GM12878 (cell line): ENCODE measurements around the gene FTO. TPM values are rescaled to one million over a fixed set of nuclear protein-coding genes. Genes with fewer than 3 reads are reported as not detected.

ENCODE experiments used
- ATAC-seq: fragments of 200-7000 bp; cut with Tn5 transposase; 3 replicates; pipeline ENCODE4 v1.9.1; 2020; ENCODE audit warnings: mild to moderate bottlenecking, moderate library complexity
- BruUV-seq: library from RNA; stranded (reverse); fragments of 400-500 nt; replicated peaks from 2 replicates; lab custom pipeline; 2021; lab: Mats Ljungman, UMichigan
- CTCF ChIA-PET: fragments of 300-600 bp; sonication (Branson Sonifier 250); formaldehyde crosslinking; extraction: SDS; loops from one replicate; lab custom pipeline; 2021; ENCODE audit warnings: inconsistent platforms; lab: Yijun Ruan, JAX
- POLR2A ChIA-PET: fragments of 350-600 bp; formaldehyde crosslinking; extraction: SDS; loops from one replicate; lab custom pipeline; 2021; ENCODE audit warnings: inconsistent platforms; lab: Charles Lee
- RAD21 ChIA-PET: fragments of 300-600 bp; sonication (Branson Sonifier 250); formaldehyde crosslinking; loops from one replicate; lab custom pipeline; 2023; ENCODE audit warnings: antibody characterized with exemption; ENCODE audit not compliant: unreplicated experiment; lab: Charles Lee
- SMC1A ChIA-PET: fragments of 300-600 bp; sonication (Branson Sonifier 250); formaldehyde crosslinking; loops from one replicate; lab custom pipeline; 2023; ENCODE audit not compliant: unreplicated experiment, uncharacterized antibody; lab: Charles Lee
- DNase-seq: peaks from one replicate; pipeline ENCODE4 v3.0.0-alpha.2; 2011; ENCODE audit warnings: low read depth, low spot score
- FAIRE-seq: peaks from 3 replicates; lab custom pipeline; 2011; peaks lifted over from hg19 to GRCh38; lab: Jason Lieb, UNC
- H2AFZ ChIP-seq: 2 replicates; pipeline ENCODE4 v1.6.0; 2011; ENCODE audit warnings: low read depth, low read length, control low read depth; ENCODE audit not compliant: control insufficient read depth
- H3K27ac ChIP-seq: 2 replicates; pipeline ENCODE4 v1.5.1; 2011; ENCODE audit warnings: control low read depth; ENCODE audit not compliant: control insufficient read depth, insufficient read depth
- H3K27me3 ChIP-seq, 2 experiments: replicated peaks in 1 of 2; 2 replicates each; pipeline versions ENCODE4 v1.6.0 to v1.6.1; 2011; ENCODE audit warnings: low read length in 1 of 2; ENCODE audit not compliant: control insufficient read depth in 2 of 2, insufficient read depth in 2 of 2
- H3K36me3 ChIP-seq, 2 experiments: 2 replicates each; pipeline ENCODE4 v1.5.1; 2011; ENCODE audit warnings: low read length in 1 of 2; ENCODE audit not compliant: control insufficient read depth in 2 of 2, insufficient read depth in 2 of 2
- H3K4me1 ChIP-seq: 2 replicates; pipeline ENCODE4 v1.6.1; 2011; ENCODE audit warnings: mild to moderate bottlenecking, low read length, moderate library complexity, mixed read lengths; ENCODE audit not compliant: control insufficient read depth, insufficient read depth
- H3K4me2 ChIP-seq: 2 replicates; pipeline ENCODE4 v1.6.0; 2011; ENCODE audit warnings: control low read depth; ENCODE audit not compliant: control insufficient read depth, insufficient read depth
- H3K4me3 ChIP-seq: fragments of 200-600 bp; sonication (generic); 2 replicates; pipeline ENCODE4 v1.5.1; 2016
- H3K79me2 ChIP-seq: 2 replicates; pipeline ENCODE4 v1.6.0; 2011; ENCODE audit warnings: low read length; ENCODE audit not compliant: control insufficient read depth, insufficient read depth
- H3K9ac ChIP-seq: 2 replicates; pipeline ENCODE4 v1.8.0; 2011; ENCODE audit warnings: low read length, control low read depth, mixed read lengths; ENCODE audit not compliant: control insufficient read depth, insufficient read depth
- H3K9me3 ChIP-seq: replicated peaks from 3 replicates; pipeline ENCODE4 v1.5.1; 2011; ENCODE audit warnings: mild to moderate bottlenecking, low read length; ENCODE audit not compliant: control insufficient read depth, insufficient read depth
- H4K20me1 ChIP-seq: 2 replicates; pipeline ENCODE4 v1.6.0; 2011; ENCODE audit not compliant: control insufficient read depth, insufficient read depth
- ASH2L ChIP-seq: fragments of 300-600, 200-600 bp; sonication (generic); IDR thresholded peaks from 2 replicates; pipeline ENCODE4 v1.6.1; 2017; ENCODE audit warnings: low read depth, mild to moderate bottlenecking, borderline replicate concordance
- GATAD2B ChIP-seq: fragments of 450-650 bp; conservative IDR thresholded peaks from 2 replicates; pipeline ENCODE4 v1.6.1; 2017; ENCODE audit warnings: low read depth, mild to moderate bottlenecking, moderate library complexity
- HCFC1 ChIP-seq: fragments of 150-350 bp; IDR thresholded peaks from 2 replicates; pipeline ENCODE4 v1.6.1; 2014; ENCODE audit warnings: low read length
- SIN3A ChIP-seq: IDR thresholded peaks from 2 replicates; pipeline ENCODE4 v1.6.1; 2012; ENCODE audit warnings: low read depth, low read length, improper control_type of control experiment
- ZBTB40 ChIP-seq: fragments of 450-650 bp; IDR thresholded peaks from 2 replicates; pipeline ENCODE4 v1.6.1; 2016; ENCODE audit warnings: mild to moderate bottlenecking, moderate library complexity, borderline replicate concordance
- ZNF687 ChIP-seq: fragments of 450-650 bp; IDR thresholded peaks from 2 replicates; pipeline ENCODE4 v1.6.1; 2017; ENCODE audit warnings: mild to moderate bottlenecking, moderate library complexity
- WGBS: methylation state at CpG from one replicate; pipeline ENCODE4 v1.1.6; 2016; ENCODE audit warnings: low lambda C conversion rate; ENCODE audit not compliant: insufficient replicate concordance, insufficient coverage; ENCODE audit errors: missing lambda C conversion rate; 5-methylcytosine and 5-hydroxymethylcytosine counted together
- in situ Hi-C: fragments of 300-500 bp; cut with MboI; formaldehyde crosslinking; loops from 9 replicates; pipeline ENCODE4 v1.14.3; 2018; ENCODE audit warnings: mixed read lengths
- intact Hi-C: fragments of 100-400 bp; cut with micrococcal nuclease; formaldehyde crosslinking; loops from one replicate; pipeline ENCODE4 v1.14.2; 2022; ENCODE audit not compliant: unreplicated experiment
- polyA plus RNA-seq, 11 experiments: library from polyadenylated mRNA; depleted of rRNA in 4 of 11; unstranded in 6 of 11; stranded (reverse) in 5 of 11; fragments of >200 nt; fragmentation: Nextera tagmentation in 4 of 11; fragmentation: Illumina TruSeq in 1 of 11; extraction: Ambion mirVana in 4 of 11; extraction: Trizol in 1 of 11; gene quantifications; 1 replicate in 1 of 11; 2 replicates in 10 of 11; pipeline versions ENCODE4 v1.2.1 to v1.2.3, GENCODE V29; 2011 to 2016; ENCODE audit warnings: inconsistent platforms in 2 of 11, missing spikeins in 2 of 11, low read depth in 1 of 11
- total RNA-seq, 4 experiments: library from RNA; depleted of rRNA in 3 of 4; stranded (reverse); fragments of >200 nt in 3 of 4; fragmentation: Illumina TruSeq in 1 of 4; extraction: Trizol in 1 of 4; gene quantifications; 2 replicates each; pipeline versions ENCODE4 v1.2.1 to v1.2.3, GENCODE V29; 2013 to 2021
- TF ChIP-seq, protein P1 (sequence below): IDR thresholded peaks from 2 replicates; pipeline ENCODE4 v1.6.1; 2011; ENCODE audit warnings: borderline replicate concordance, low read depth, mild to moderate bottlenecking, moderate library complexity, low read length; ENCODE audit not compliant: insufficient read depth, poor library complexity, severe bottlenecking

Gene FTO
- total and polyA plus RNA-seq, 10 of the 15 experiments (the other 5 are each of a cell fraction or from before 2014, with no cell fraction given): 20.1 to 55.0 (median 47.0) TPM

- H3K4me1 ChIP-seq: no peaks in the 10 kb centered on the region
- H3K79me2 ChIP-seq: no peaks in the 10 kb centered on the region
- no peaks in the 10 kb centered on the region for H3K27me3 ChIP-seq
- DNase-seq (no peak), FAIRE-seq (no peak), ATAC-seq (no peak)
- ChIA-PET SMC1A (interaction anchor here (0.7 kb wide), 1 partner anchor 45 kb away, joined by 3 read pairs; no protein-coding TSS in a partner anchor), POLR2A (no interaction called here), RAD21 (no interaction called here), CTCF (no interaction called here)
- 97% methylated on average over 4 of the region's 4 CpGs for WGBS
- H3K4me3 ChIP-seq: no peak overlapping the region
- in situ Hi-C loops (no loop called here), intact Hi-C loops (no loop called here)
- no peak overlapping the region for H3K9ac ChIP-seq
- H3K4me2 ChIP-seq: no peak overlapping the region
- no peaks in the 10 kb centered on the region for H3K36me3 ChIP-seq
- no peaks in the 10 kb centered on the region for H4K20me1 ChIP-seq
- H3K9me3 ChIP-seq: no peaks in the 10 kb centered on the region
- BruUV-seq: no TSS peak
- no peak for TF ChIP-seq SIN3A
- TF ChIP-seq, protein P1, sequence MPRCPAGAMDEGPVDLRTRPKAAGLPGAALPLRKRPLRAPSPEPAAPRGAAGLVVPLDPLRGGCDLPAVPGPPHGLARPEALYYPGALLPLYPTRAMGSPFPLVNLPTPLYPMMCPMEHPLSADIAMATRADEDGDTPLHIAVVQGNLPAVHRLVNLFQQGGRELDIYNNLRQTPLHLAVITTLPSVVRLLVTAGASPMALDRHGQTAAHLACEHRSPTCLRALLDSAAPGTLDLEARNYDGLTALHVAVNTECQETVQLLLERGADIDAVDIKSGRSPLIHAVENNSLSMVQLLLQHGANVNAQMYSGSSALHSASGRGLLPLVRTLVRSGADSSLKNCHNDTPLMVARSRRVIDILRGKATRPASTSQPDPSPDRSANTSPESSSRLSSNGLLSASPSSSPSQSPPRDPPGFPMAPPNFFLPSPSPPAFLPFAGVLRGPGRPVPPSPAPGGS: peak; percentile 38
- TF ChIP-seq, all 136 proteins: peak for 1
- Histone ChIP-seq H3K27ac (no peak overlapping the region), H2AFZ (no peak overlapping the region)
Observed at GRCh38 chr16:54006693-54007092, 302.7 kb downstream of the FTO start.

GRCh38 chr16:54007504-54007903 lies 303.5 kb downstream of the FTO start:
- no peaks in the 10 kb centered on the region for H3K4me1 ChIP-seq
- ChIA-PET CTCF (no interaction called here), POLR2A (no interaction called here), SMC1A (no interaction called here), RAD21 (no interaction called here)
- H3K9ac ChIP-seq: no peak overlapping the region
- no peak overlapping the region for H2AFZ ChIP-seq
- no peaks in the 10 kb centered on the region for H3K27me3 ChIP-seq
- H3K9me3 ChIP-seq: no peaks in the 10 kb centered on the region; the same call in 2 of the 3 replicates
- WGBS: 90% methylated on average over 2 of the region's 2 CpGs
- ATAC-seq (no peak), FAIRE-seq (no peak), DNase-seq (no peak)
- H3K79me2 ChIP-seq: no peaks in the 10 kb centered on the region
- no TSS peak for BruUV-seq
- H3K4me3 ChIP-seq: no peak overlapping the region
- no peak overlapping the region for H3K27ac ChIP-seq
- H3K36me3 ChIP-seq: no peaks in the 10 kb centered on the region
- no peaks in the 10 kb centered on the region for H4K20me1 ChIP-seq
- no peak overlapping the region for H3K4me2 ChIP-seq
- intact Hi-C loops: no loop called here
- in situ Hi-C loops: no loop called here
- no peak for TF ChIP-seq GATAD2B
- TF ChIP-seq ZNF687: no peak
- TF ChIP-seq ASH2L: no peak
- no peak for TF ChIP-seq ZBTB40
- no peak for TF ChIP-seq HCFC1
